GM18526 (cell line): ENCODE results near the gene CACNA1I.

Source experiments
- POLR2A ChIP-seq: IDR thresholded peaks from 3 replicates; pipeline ENCODE4 v1.6.1; 2011; ENCODE audit not compliant: insufficient read length; ENCODE audit errors: extremely low read depth

CACNA1I gene

GRCh38 chr22:39738746-39739145, 168.2 kb downstream of the CACNA1I start:
- no peak for TF ChIP-seq POLR2A
